Fibroblast of skin of abdomen (primary cell): Measurements from ENCODE around the gene ARHGAP15.

Experiments
- DNase-seq: peaks from one replicate; pipeline ENCODE4 v3.0.0-alpha.2; 2013

Gene ARHGAP15

DNA sequence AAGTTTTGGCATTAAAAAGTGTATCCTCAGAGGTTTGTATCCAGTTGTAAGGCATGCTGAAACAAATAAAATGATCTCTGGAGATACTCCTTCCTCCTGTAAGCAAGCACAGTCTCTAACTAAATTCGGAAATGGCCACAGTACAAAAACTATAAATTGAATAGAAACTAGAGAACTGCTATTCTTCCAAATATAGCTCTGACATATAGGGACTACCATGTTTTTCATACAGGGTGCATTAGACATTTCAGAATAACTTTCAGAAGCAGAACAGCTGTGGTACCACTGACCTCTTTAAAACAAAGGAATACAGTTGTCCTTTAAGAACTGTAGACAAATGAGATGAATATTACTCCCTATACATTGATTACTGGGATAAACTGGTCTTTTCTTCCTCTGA, 568.5 kb downstream of the ARHGAP15 start:
- DNase-seq: no peak

DNA sequence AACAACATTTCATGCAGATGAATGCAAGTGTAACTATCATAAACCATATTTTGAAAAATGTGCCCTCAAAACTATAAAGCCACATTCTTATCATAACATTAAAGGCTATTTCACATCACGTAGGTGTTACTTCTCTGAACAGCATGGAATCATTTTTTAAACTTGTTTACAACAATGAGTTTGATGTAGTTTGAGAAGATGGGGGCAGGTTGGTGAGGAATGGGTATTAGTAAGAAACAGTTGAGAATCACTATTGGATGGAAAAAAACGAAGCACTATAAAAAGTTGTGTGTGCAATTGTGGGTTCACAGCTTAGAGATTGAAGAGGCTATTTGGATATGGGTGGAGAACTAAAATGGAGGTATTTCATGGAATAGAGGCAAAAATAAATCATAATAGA, 569.1 kb downstream of the ARHGAP15 start:
- no peak for DNase-seq

DNA sequence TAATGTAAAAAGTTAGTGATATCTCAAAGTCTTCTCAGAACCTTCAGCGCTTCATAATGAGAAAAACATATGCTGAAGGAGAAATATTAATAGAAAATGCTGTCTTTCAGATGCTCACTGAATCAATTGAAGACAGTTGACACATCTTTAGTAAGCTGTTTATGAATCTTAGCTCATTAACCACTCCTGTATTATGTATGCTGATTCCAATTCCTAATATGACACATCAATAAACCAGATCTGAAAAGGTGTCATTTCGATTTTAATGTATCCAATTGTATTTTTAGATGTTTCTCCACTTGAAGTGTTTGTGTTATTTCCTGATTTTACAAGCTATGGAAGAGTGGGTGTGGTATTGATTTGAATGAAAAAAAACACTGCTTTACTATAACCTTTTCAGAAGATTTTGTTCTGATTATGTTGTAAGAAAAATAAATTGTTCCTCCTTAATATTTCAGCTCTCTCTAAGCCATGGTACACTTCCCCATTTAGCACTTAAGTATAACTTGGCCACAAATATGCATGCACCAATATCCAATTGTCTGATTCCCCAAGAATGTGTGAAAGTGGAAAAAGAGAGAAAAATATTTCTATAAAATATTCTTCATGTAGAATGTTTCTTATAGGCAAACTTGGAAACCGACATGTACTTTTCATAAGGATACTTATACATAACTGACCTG, 569.8 kb downstream of the ARHGAP15 start:
- DNase-seq: no peak

DNA sequence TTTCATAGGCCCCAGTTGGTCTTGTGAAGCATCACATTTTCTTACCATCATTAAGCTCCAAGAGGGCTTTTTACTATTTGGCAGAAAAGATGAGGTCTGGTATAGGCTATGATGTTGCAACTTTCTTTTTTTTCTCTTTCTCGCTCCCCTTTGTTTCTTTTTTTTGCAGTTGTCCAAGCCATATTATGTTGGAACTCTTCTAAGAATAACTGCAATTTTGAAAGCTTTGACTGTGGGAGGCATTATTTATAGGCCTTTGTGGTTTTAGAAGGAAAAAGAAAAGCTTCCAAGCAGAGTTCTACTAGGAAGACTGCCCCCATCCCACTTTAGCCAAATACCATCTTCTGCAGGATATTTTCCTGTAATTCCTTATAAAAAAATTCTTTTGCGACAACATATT, 571.6 kb downstream of the ARHGAP15 start:
- DNase-seq: peak; percentile 78

DNA sequence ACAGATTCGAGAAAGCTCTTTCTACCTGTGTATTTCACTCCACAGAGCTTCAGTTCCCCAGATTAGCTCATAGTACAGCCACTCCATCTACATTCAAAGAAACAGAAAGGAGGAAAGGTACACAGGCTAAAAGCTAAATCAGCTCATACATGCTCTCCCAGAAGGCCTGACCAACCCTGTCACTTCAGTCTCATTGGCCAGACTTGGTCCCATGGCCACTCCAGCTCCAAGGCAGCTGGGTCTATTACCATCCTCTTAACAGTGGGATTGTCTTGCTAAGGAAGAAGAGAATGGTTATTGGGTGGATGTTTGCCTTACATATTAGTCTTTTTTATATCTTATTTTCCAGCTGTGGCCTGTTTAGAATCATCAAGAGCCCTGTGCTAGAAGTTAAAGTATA, 572.6 kb downstream of the ARHGAP15 start:
- DNase-seq: no peak

DNA sequence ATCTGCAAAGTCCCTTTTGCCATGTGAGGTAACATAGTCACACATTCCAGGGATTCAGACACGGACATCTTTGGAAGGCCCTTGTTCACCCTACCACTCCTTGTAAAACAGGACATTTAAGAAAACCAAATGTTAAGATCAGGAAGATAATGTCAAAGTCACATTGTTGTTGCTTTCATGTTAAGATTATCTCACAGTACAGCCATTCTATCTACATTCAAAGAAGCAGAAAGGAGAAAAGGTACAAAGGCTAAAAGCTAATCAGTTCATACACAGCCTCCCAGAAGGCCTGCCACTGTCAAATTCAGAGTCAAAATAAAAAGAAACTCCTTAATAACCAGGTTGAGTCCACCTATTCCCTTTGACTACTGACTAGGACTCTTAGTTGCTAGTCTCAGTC, 573.7 kb downstream of the ARHGAP15 start:
- no peak for DNase-seq

DNA sequence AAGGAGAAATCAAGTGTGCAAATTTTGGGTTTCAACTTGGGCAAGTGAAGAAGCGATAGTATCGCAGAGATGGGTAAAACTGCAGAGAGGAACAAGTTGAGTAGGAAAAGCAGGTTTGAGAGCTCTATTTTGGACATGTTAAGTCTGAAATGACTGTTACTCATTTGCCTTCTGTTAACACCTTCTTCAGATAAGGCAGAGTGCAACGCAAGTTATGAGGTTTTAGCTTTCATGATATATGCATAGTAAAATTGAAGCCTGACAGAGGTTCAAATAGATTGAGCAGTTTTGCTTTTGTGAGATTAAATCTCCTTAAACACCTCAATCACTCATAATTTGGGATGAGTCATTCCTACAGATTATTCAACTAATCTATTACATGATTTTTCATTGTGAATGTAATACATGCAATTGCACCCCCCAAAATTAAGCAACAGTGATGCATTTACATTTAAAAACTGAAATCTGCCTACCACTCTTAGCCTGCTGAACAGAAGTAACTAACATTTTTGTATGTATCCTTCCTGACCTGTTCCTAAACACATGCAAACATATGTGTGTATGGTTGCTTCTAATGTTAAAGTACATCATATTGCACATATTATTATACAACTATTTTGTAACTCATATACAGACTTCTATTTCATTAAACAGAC, 575.4 kb downstream of the ARHGAP15 start:
- no peak for DNase-seq

DNA sequence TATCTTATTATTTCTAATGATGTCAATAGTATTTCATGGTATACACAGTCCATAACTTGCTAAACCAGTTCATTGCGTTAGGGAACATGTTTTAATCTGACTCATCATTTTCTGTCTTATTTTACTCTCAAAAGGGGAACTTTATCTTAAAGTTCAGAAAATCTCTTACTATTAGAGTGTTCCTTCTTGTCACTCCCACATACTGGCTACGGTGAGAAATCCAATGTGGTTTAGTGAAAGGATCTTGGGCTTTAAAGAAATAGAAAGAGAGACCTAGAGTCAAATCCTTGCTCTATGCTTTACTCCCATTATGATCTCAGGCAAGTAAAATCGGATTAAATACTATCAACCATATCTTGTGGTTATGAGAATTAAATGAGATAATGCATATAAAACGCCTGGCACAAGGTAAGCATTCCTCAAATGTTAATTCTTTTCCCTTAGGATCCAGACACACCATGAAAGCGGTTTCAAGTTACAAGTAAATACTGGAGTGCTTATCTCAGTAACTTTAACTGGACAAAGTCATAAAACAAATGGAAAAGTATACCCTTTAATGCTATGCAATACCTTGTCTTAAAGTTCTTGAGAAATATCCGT, 576.0 kb downstream of the ARHGAP15 start:
- DNase-seq: peak; percentile 54

DNA sequence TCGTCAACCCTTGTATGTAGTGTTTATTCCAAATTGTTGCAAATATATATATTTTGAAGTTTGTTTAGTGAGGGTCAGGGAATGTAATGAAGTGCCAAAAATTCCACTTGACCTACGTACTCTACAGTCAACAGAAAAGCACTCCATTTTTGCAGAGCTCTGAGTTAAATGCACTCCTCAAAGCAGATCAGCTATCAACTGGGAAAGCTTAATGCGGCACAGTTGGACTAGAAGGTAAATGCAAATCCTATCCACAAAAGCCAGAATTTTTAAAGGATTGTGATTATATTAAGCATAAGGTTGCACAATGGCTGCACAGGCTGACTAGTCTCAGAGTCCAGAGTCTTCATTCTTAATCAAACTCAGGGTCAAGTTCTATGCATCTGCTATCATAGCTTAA, 577.1 kb downstream of the ARHGAP15 start:
- no peak for DNase-seq

DNA sequence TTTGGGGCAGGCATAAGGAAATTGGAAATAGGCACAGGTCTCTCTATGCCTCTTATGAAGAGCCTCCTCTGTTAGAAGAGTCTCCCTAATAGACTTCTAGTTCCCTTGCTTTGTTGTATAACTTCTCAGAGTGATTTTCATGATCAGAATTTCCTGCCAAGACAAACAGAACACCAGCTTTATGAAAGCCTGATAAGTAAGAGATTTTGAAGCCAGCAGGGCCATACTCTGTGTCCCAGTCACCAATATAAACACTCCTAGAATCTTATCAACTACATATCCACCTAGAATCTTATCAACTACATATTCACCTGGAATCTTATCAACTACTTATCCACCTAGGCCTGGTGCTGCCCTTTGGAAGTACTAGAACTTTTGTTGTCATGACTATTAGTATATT, 579.5 kb downstream of the ARHGAP15 start:
- DNase-seq: no peak

DNA sequence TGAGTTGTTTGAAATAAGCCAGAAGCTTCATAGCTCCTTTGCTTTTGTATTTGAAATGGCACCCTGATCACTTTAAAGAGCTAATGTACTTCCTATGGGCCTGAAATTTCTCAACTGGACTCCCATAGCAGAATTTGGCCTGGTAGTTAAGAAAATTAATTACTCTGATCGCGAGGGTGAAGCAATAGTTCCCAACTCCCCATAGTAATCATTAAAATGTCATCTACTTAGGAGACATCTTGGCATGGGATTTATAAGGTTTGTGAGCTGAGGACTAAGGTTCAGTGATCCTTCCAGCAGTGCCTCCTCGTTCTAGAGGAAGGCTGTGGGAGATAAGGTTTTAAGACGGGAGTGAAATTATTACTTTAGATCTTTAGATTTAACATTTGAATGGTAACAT, 581.0 kb downstream of the ARHGAP15 start:
- DNase-seq: no peak

DNA sequence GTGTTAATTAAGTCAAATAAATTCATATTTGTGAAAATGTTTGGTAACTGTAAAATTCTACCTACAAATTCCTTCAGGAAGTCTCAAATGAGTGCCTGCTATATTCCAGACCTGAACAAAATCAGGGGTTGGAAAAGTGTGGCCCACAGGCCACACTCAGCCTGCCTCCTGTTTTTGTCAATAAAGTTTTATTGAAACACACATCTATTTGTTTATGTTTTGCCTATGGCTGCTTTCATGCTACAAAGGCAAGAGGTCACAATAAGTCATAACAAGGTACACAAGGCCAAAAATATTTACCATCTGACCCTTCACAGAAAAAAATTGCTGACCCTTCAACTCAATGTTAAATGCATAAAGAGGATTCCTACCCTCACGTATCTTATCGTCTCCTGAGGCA, 581.7 kb downstream of the ARHGAP15 start:
- no peak for DNase-seq

DNA sequence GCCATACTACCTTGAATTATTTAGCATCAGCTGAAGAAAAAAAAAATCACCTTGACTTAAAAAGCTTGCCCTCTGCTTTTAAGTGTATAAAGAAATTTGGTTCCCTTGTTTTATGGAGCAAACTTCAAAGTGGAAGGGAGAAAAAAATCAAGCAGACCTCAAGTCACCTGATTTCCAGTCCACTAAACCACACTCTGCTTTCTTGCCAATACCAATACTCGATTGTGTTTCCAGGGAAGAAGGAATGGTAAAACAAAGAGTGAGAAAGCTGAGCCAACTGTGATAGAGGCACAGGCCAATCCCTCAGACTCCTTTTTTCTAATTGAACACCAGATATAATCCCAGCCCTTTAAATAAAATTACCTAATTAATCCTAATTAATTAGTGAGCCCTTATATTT, 587.3 kb downstream of the ARHGAP15 start:
- DNase-seq: no peak

DNA sequence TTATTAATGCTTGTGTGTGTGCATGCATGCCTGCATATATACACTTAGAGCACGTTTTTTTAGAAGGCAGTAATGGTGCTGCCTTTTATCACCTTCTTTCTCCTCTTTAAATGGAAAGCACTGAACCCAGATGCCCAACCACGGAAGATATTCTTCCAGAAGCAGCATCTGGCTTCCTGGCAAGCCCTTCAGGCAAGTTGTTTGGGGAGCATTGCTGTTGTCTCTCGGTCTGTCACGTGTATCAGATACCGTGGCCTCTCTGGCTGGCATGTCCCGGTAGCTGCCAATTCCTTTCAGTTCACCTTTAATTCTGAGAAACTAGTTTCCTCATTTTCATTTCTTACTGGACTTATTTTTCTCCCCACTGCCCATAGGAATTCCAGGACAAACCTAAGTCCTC, 587.8 kb downstream of the ARHGAP15 start:
- DNase-seq: no peak

DNA sequence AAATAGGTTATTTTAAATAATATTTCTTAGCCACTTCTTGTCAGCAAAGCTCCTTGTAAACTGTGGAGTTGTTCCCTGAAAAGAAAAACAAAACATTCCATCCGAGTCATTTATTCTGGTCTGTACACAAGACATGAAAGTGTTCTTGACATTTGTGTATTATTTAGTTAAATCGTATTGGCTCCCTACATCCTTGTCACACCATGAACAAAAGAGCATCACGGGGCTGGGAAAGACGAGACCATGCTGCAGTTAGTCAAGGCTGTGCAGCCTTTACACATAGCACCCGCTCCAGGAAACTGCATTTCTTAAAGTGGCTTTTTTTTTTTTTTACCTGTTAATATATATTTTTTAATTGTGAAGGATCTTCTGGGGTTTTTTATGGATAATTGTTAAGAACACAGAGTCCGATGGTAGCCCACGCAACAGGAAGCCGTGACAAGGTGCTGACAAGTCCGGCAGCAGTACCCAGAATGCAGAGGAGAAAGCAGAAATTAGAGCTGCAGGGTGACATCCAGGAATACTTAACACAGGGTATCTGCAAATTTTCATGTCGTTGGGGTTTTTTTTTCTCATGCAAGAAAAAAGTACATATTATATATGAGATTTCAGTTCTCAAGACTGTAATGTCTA, 588.4 kb downstream of the ARHGAP15 start:
- no peak for DNase-seq

DNA sequence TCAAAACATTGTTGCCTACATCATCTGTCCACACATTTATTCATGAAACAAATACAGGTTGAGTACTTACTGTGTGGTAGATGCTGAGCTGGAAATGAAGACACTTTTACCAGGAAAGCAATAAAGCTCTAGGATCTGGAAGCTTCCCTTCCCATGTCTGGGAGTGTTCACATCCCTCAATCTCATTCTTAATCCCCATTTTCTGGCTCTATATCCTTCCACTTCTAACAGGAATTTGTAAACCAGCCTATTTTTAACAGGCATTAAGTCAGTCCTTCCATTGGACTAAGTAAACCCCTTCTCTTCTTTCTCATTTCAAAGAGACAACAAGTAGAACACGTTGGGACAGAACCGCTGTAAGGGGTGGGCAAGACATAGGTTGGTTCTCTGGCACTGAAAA, 589.5 kb downstream of the ARHGAP15 start:
- DNase-seq: no peak

DNA sequence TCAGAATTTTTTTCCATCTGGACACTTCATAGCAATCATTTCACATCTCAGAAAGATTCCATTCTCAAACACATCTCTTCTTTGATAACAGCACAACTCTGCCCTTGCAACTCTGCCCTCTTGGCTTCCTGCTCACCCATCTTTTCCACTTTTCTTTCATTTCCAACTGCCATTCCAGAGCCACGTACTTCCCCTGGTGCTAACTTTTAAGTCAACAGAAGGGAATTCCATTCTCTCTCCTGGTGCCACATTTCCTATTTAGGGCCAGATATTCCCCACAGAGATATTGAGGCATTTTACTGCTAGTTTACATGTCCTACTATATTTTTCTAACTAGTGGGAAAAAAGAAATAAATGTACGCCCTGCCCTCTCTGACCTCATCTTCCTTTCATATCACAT, 590.2 kb downstream of the ARHGAP15 start:
- no peak for DNase-seq

DNA sequence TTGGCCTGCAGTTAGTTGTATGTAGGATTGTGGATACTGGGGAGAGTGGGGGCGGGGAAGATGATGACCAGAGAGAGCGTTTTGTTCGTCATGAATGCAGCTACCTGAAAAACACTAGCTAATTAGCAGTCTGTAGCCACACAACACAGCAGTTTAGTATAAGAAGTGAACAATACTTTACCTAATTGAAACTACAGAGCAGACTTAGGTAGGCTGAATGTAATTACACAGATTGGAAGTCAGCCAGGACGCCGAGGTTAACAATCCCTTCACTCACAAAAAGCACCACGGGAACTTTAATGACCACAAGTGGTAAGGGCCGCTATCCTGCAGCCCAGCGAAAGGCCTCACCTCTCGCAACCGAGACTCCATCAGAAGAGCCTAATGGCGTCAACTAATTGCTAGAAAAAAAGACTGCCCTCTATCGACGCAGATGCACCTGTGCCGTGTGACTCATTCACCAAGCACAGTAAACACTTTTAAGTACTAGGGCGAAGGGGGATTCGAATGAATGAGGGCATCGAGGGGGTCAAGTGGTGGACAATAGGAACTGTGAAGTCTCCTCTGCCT, 591.0 kb downstream of the ARHGAP15 start:
- no peak for DNase-seq

DNA sequence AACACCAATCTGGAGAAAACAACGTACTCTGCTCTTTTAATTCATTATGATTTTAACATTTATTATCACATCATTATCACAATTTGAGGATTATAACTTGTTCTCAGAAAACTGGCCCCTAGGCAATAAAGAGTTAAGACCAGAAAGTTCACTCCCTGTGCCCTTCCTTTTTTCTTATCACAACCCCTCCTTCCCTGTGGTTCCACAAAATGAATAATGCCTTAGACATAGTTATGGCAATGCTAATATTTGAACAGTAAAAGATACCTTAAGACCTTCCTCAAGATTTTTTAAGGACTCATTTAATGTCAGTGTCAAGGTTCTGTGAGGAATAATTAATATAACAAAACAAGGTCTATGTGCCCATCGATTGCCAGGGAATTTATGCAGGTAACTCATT, 596.2 kb downstream of the ARHGAP15 start:
- no peak for DNase-seq

DNA sequence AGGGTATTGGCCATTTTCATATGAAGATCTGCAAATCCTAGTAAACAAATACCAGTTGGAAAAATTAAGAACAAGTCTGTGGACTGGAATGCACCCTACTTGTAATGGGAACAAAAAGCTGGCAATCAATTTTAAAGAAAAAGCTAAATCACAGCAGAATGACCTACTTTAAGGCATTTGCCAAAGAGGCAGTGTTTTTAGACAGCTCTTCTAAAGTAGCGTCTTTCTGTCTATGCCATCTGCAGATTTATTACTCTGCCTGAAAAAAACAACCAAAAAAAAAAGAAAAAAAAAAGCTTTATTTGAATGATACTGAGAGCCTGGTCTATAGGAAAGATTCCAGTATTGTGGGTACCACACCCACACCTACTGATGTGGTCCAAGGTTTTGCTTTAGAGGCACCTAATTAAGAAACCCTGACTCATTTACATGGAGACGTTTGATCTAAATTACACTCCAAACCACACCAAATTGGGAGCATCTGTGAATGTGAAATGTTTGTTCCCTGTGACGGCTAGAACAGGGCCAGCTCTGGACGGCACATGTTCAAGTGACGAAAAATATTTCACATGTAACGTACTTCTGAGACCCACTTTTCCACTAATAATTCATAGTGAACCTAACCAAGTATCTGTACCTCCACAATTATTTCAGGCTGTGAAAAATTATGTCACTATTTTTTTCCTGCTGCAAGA, 597.1 kb downstream of the ARHGAP15 start:
- peak; percentile 13 for DNase-seq

DNA sequence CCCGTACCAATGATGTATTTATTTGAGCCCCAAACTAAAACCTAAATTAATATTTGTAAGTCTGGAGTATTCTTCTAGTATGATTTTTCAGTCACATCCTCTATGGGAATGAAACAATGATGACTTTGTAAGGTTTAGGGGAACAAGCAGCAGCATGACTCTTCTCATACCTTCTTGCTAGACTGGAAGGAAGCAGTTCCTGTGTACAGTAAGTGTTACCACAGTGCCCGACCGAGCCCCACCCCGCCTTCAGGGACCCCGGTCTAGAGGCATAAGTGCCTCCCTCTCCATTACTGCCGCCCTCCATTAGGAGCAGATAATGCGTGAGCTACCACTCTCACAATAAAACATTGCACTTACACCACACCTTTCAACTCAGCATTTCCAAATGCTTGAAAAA, 599.3 kb downstream of the ARHGAP15 start:
- DNase-seq: no peak

DNA sequence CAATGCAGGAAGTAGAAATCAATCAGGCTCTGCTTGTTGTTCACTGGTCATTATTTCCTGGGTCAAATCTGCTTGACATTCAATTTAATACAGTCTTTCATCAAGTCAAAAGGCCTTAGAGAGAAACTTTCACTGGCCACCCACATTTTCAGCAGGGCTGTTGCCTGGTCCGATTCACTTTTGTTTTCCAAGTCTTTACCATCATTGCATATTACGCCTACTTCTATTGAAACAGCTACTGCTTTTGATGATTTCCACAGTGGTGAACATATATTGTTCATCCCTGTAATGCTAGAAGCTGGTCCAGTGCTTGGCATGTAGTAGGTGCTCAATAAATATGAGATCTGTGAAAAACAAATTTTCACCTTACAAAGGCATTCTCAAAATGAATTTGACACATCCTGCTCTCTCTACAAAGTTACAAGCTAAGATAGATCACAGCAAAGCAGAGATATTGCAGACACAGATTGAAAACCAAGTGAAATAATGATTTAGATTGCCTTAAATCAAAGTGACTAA, 600.1 kb downstream of the ARHGAP15 start:
- no peak for DNase-seq
